ENCODE results near the gene KIF12. TPM values are rescaled to one million over a fixed set of nuclear protein-coding genes. Genes with fewer than 3 reads are reported as not detected.
A peak's percentile ranks its signal among the peaks of the same experiment; 100 is the strongest.

KIF12 gene
- total and polyA plus RNA-seq, 2 of the 13 experiments (the other 11 are each of a cell fraction or from before 2014, with no cell fraction given), result 1.8 to 12.5 TPM

DNA sequence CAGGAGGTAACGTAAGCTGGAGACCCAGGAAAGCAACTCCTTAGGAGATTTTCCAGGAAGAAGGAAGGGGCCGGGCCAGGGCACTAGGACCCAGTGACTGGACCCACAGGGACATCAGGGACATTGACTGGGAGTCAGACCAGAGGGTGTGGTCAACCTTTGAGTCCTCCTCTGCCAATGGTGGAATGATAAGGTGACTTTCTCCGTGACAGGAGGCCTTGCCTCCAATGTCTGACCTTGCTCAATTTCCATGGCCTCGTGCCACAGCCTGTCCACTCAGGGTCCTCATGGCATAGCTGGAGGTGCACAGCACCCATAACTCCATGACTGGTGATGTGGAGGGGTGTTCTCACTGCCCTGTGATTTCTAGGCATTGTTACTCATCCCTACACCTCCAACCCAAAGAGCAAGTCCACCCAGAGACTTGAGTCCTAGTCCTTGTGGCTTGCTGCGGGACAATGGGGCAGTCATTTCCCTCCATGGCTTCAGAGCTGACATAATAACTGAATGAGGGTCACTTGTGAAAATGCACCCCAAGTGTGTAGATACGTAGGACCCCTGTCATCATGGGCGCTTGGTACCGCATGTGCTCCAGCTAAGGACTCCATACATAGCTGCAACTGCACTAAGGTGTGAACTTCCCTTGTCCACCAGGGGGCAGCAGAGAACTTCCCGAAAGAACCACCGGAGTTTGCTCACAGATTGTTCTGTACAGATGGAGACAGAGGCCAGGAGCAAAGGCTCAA, 16.9 kb downstream of the KIF12 start (continued):
- TF ChIP-seq JUN (CRISPR knock-in tag; IDR thresholded peaks at IDR 0.05), result no peak
- no peak for TF ChIP-seq ZNF589 (CRISPR knock-in tag; conservative IDR thresholded peaks at IDR 0.05)
- TF ChIP-seq, protein P1, sequence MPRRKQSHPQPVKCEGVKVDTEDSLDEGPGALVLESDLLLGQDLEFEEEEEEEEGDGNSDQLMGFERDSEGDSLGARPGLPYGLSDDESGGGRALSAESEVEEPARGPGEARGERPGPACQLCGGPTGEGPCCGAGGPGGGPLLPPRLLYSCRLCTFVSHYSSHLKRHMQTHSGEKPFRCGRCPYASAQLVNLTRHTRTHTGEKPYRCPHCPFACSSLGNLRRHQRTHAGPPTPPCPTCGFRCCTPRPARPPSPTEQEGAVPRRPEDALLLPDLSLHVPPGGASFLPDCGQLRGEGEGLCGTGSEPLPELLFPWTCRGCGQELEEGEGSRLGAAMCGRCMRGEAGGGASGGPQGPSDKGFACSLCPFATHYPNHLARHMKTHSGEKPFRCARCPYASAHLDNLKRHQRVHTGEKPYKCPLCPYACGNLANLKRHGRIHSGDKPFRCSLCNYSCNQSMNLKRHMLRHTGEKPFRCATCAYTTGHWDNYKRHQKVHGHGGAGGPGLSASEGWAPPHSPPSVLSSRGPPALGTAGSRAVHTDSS (CRISPR knock-in tag; conservative IDR thresholded peaks at IDR 0.05), result no peak
- TF ChIP-seq ZNF563 (CRISPR knock-in tag; IDR thresholded peaks at IDR 0.05), result no peak; the same call in 1 of the 2 replicates
- TF ChIP-seq, protein P2, sequence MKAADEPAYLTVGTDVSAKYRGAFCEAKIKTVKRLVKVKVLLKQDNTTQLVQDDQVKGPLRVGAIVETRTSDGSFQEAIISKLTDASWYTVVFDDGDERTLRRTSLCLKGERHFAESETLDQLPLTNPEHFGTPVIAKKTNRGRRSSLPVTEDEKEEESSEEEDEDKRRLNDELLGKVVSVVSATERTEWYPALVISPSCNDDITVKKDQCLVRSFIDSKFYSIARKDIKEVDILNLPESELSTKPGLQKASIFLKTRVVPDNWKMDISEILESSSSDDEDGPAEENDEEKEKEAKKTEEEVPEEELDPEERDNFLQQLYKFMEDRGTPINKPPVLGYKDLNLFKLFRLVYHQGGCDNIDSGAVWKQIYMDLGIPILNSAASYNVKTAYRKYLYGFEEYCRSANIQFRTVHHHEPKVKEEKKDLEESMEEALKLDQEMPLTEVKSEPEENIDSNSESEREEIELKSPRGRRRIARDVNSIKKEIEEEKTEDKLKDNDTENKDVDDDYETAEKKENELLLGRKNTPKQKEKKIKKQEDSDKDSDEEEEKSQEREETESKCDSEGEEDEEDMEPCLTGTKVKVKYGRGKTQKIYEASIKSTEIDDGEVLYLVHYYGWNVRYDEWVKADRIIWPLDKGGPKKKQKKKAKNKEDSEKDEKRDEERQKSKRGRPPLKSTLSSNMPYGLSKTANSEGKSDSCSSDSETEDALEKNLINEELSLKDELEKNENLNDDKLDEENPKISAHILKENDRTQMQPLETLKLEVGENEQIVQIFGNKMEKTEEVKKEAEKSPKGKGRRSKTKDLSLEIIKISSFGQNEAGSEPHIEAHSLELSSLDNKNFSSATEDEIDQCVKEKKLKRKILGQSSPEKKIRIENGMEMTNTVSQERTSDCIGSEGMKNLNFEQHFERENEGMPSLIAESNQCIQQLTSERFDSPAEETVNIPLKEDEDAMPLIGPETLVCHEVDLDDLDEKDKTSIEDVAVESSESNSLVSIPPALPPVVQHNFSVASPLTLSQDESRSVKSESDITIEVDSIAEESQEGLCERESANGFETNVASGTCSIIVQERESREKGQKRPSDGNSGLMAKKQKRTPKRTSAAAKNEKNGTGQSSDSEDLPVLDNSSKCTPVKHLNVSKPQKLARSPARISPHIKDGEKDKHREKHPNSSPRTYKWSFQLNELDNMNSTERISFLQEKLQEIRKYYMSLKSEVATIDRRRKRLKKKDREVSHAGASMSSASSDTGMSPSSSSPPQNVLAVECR (CRISPR knock-in tag; IDR thresholded peaks at IDR 0.05; ENCODE audit: borderline replicate concordance), result peak; percentile 83
- no peak for TF ChIP-seq HNRNPLL (IDR thresholded peaks at IDR 0.05; ENCODE audit: low read depth, low read length, poor library complexity, severe bottlenecking)
- no peak; the same call in 1 of the 2 replicates for TF ChIP-seq ZNF264 (CRISPR knock-in tag; IDR thresholded peaks at IDR 0.05)
- TF ChIP-seq SRY (CRISPR knock-in tag; IDR thresholded peaks at IDR 0.05), result peak; percentile 42
- TF ChIP-seq KLF13 (CRISPR knock-in tag; IDR thresholded peaks at IDR 0.05), result no peak
- peak; percentile 83; the same call in 1 of the 2 replicates for TF ChIP-seq ZNF709 (CRISPR knock-in tag; IDR thresholded peaks at IDR 0.05)
- TF ChIP-seq, protein P3, sequence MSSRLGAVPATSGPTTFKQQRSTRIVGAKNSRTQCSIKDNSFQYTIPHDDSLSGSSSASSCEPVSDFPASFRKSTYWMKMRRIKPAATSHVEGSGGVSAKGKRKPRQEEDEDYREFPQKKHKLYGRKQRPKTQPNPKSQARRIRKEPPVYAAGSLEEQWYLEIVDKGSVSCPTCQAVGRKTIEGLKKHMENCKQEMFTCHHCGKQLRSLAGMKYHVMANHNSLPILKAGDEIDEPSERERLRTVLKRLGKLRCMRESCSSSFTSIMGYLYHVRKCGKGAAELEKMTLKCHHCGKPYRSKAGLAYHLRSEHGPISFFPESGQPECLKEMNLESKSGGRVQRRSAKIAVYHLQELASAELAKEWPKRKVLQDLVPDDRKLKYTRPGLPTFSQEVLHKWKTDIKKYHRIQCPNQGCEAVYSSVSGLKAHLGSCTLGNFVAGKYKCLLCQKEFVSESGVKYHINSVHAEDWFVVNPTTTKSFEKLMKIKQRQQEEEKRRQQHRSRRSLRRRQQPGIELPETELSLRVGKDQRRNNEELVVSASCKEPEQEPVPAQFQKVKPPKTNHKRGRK (CRISPR knock-in tag; IDR thresholded peaks at IDR 0.05), result 0 out of 2 replicates have a peak, but pooled peaks have one; percentile 13
- TF ChIP-seq CHD4 (IDR thresholded peaks at IDR 0.05; ENCODE audit: borderline replicate concordance, low read length), result peak; percentile 74; the same call in 1 of the 2 replicates
- no peak for TF ChIP-seq XBP1 (CRISPR knock-in tag; IDR thresholded peaks at IDR 0.05)
- TF ChIP-seq, protein P4, sequence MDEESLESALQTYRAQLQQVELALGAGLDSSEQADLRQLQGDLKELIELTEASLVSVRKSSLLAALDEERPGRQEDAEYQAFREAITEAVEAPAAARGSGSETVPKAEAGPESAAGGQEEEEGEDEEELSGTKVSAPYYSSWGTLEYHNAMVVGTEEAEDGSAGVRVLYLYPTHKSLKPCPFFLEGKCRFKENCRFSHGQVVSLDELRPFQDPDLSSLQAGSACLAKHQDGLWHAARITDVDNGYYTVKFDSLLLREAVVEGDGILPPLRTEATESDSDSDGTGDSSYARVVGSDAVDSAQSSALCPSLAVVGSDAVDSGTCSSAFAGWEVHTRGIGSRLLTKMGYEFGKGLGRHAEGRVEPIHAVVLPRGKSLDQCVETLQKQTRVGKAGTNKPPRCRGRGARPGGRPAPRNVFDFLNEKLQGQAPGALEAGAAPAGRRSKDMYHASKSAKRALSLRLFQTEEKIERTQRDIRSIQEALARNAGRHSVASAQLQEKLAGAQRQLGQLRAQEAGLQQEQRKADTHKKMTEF (CRISPR knock-in tag; IDR thresholded peaks at IDR 0.05), result peak; percentile 86
- no peak; the same call in 1 of the 2 replicates for TF ChIP-seq ZFYVE20 (CRISPR knock-in tag; IDR thresholded peaks at IDR 0.05; ENCODE audit: borderline replicate concordance, low read depth)
- TF ChIP-seq ZBTB7B (CRISPR knock-in tag; IDR thresholded peaks at IDR 0.05), result no peak
- no peak for TF ChIP-seq REL (CRISPR knock-in tag; conservative IDR thresholded peaks at IDR 0.05)
- peak; percentile 80 for TF ChIP-seq ZNF230 (CRISPR knock-in tag; IDR thresholded peaks at IDR 0.05)
- no peak for TF ChIP-seq JARID2 (CRISPR knock-in tag; IDR thresholded peaks at IDR 0.05; ENCODE audit: insufficient replicate concordance)
- TF ChIP-seq SSRP1 (CRISPR knock-in tag; IDR thresholded peaks at IDR 0.05), result peak; percentile 97; the same call in 1 of the 2 replicates
- no peak for TF ChIP-seq NPAS2 (CRISPR knock-in tag; IDR thresholded peaks at IDR 0.05; ENCODE audit: borderline replicate concordance)
